ENCODE measurements around the gene MYOF.
"Not testable (repeated sequence)": the region's sequence is repeated elsewhere in the genome, so short reads cannot be mapped to it uniquely, and the experiment has no call there.

The MYOF gene

GRCh38 chr10:93476756-93477155 lies 5.4 kb downstream of the MYOF start:
- ATAC-seq, result no peak
- DNase-seq, result no peak

- DNase-seq (no peak), ATAC-seq (no peak)
Observed at GRCh38 chr10:93475871-93476270, 6.3 kb downstream of the MYOF start.

- ATAC-seq, result no peak
- no peak for DNase-seq
Observed at GRCh38 chr10:93475227-93475626, 6.9 kb downstream of the MYOF start.

- ATAC-seq (no peak), DNase-seq (no peak)
Observed at GRCh38 chr10:93473804-93474472, 8.2 kb downstream of the MYOF start.

GRCh38 chr10:93473161-93473560 lies 9.0 kb downstream of the MYOF start:
- ATAC-seq (no peak), DNase-seq (no peak)

- ATAC-seq (peak; percentile 47), DNase-seq (no peak)
Observed at GRCh38 chr10:93471110-93471651, 11.0 kb downstream of the MYOF start.

GRCh38 chr10:93469454-93469853 lies 12.7 kb downstream of the MYOF start:
- ATAC-seq, result no peak
- DNase-seq, result no peak

GRCh38 chr10:93468461-93469213 lies 13.5 kb downstream of the MYOF start:
- DNase-seq (no peak), ATAC-seq (peak; percentile 23)

- ATAC-seq, DNase-seq: not testable (repeated sequence)
Observed at GRCh38 chr10:93467635-93468034, 14.5 kb downstream of the MYOF start.

- no peak for ATAC-seq
- DNase-seq, result no peak
Observed at GRCh38 chr10:93465806-93466675, 16.1 kb downstream of the MYOF start.

GRCh38 chr10:93464776-93465388 lies 17.3 kb downstream of the MYOF start:
- ATAC-seq (no peak), DNase-seq (no peak)

GRCh38 chr10:93463723-93464476 lies 18.2 kb downstream of the MYOF start:
- ATAC-seq (no peak), DNase-seq (no peak)

- DNase-seq, result peak; percentile 8
- ATAC-seq, result peak; percentile 56
Observed at GRCh38 chr10:93462881-93463280, 19.3 kb downstream of the MYOF start.

- DNase-seq (no peak), ATAC-seq (no peak)
Observed at GRCh38 chr10:93462371-93462770, 19.8 kb downstream of the MYOF start.

GRCh38 chr10:93461807-93462178 lies 20.3 kb downstream of the MYOF start:
- no peak for DNase-seq
- ATAC-seq, result no peak

GRCh38 chr10:93461109-93461806 lies 20.9 kb downstream of the MYOF start:
- no peak for ATAC-seq

GRCh38 chr10:93459466-93459865 lies 22.7 kb downstream of the MYOF start:
- DNase-seq (no peak), ATAC-seq (no peak)

More at GRCh38 chr10:93461109-93461806, 20.9 kb downstream of the MYOF start:
- DNase-seq, result no peak

GRCh38 chr10:93458821-93459257 lies 23.3 kb downstream of the MYOF start:
- ATAC-seq, result peak; percentile 82
- DNase-seq, result peak; percentile 19

- DNase-seq (no peak), ATAC-seq (no peak)
Observed at GRCh38 chr10:93457511-93457910, 24.6 kb downstream of the MYOF start.

GRCh38 chr10:93456480-93456879 lies 25.7 kb downstream of the MYOF start:
- ATAC-seq (no peak), DNase-seq (no peak)

- DNase-seq, result no peak
- ATAC-seq, result no peak
Observed at GRCh38 chr10:93454736-93455135, 27.4 kb downstream of the MYOF start.
